HT-29 (cell line): Measurements from ENCODE around the gene RBKS. TPM values are rescaled to one million over a fixed set of nuclear protein-coding genes. Genes with fewer than 3 reads are reported as not detected.

Source experiments
- DNase-seq: peaks from one replicate; pipeline ENCODE4 v3.0.0-alpha.2; 2015; ENCODE audit warnings: low spot score
- total RNA-seq: library from RNA; depleted of rRNA; stranded (reverse); fragments of >200 nt; shearing (Covaris generic); gene quantifications from 2 replicates; pipeline ENCODE4 v1.2.3, GENCODE V29; 2014

Gene RBKS
- total RNA-seq, 1 experiment from 2014 or later: 0.53 TPM

DNA sequence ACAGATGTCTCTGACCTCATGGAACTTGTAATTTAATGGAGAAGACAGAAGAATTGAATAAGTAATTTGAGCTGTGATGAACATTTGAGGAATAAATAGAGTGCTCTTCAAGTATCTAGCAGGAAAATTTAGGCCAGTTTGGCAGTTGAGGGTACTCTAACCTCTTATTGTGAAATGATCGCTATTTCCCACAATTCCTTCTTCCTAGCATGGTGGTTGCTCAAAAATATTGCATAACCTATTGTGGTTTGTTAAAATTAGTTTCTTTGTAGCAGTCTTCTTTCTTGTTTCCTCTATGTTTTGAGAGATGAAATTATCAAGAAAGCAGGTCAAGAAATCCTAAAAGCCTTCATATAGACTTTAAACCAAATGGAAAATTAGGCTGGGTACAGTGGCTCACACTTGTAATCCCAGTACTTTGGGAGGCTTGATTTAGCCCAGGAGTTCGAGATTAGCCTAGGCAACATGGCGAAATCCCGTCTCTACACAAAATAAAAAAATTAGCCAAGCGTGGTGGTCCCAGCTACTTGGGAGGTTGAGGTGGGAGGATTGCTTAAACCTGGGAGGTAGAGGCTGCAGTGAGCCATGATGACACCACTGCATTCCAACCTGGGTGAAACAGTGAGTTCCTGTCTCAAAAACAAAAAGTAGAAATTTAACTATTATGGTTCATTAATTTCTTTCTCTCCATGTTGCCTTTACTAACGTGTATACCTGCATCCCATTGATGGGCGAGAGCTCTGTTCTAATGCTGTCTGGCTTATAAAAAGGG is 58.7 kb downstream of the RBKS start:
- no peak for DNase-seq

DNA sequence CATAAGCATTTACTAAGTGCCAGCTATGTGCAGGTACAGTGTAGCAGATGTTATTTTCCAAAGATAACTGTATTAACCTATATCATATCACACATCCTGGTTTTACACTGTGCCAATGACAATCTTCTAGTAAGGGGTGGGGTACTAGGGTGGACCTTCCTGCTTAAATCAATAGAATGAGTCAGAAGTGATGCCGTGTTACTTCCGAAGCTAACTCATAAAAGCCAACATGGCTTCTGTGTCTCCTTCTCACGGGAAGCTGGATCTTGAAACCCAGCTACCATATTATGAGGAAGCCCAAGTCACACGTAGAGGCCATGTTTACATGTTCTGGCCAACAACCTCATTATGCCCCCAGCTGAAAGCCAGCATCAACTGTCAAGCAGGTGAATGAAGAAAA is 59.5 kb downstream of the RBKS start:
- DNase-seq: no peak

DNA sequence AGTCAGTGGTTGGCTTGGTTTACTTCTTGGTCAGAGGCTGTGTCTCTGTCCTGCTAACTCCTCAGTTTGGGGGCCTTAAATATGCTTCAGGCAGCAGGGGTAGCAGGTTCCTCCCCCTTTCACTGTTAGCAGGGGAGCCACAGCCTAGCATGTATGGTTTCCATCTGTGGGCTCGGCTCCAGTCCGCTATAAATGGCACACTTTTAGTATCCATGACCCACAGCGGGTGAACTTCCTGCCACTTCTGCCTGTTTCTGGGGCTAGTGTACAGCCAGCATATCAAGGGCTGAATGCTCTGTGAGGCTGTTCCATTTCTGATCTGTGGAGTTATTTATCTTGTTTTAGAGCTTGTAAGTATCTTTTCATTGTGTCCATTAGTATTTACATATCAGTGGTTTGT is 60.4 kb downstream of the RBKS start:
- DNase-seq: no peak

DNA sequence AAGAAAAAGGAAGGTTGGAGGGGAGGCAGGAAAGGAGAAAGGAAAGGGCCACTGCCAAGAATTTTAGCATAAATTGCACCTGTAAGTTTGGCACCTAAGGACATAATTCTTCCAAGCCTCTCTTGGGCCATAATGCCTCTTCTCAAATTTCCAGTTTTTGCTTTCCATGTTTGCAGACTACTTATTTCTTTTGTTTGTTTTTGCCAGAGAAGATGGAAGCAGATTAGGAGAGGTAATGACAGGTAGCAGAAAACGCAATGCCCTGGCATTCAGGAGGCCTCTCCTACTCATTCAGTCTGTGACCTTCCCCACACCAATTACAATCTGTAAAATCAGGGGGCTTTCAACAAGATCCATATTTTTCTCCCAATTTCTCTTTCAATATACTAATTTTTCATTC is 61.9 kb downstream of the RBKS start:
- no peak for DNase-seq

DNA sequence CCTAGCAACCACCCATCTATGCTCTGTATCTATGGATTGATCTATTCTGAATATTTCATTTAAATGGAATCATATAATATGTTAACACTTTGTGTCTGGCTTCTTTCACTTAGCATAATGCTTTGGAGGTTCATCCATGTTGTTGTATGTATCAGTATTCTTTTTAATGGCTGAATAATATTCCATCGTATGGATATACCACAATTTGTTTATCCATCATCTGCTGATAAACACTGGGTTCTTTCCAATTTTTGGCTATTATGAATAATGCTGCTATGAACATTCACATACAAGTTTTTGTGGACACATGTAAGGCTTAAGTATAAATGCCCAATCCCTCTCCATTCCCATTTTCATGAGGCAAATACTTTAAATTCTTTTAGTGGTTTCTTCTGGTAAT is 65.8 kb downstream of the RBKS start:
- no peak for DNase-seq

DNA sequence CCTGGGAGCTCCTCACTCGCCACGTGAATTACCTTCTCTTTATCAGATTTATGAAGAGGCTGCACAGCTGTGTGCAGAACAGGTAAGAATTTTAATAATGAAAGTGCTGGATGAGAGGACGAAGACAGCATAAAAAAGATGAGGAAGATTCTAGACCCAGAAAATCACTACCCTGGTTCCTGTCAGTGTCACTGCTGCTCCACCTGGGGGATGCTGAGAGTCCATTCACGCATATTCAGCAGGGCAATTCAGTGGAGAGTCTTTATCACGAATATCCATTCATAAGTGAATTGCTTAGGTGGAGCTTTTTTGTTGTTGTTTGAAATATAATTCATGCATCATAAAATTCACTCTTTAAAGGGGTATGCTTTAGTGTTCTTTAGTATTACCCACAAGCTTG is 66.6 kb downstream of the RBKS start:
- DNase-seq: no peak

DNA sequence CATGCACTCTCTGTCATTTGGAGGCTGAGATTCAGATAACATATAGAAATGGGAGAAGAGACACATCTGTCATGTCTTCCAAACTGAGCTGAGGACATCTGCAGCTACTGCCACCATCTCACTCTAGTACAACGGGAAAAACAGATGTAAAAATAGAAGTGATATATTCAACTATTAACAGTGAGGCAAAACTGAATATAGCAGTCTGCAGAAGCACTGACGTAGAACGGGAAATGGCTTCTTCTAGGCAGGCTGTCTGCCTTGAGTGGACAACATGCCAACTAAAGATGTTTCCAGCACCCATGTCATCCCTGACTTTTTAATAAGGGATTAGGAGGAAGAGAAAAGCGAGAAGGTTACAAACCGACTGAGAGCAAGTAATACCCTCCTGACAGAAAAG is 67.1 kb downstream of the RBKS start:
- DNase-seq: no peak

DNA sequence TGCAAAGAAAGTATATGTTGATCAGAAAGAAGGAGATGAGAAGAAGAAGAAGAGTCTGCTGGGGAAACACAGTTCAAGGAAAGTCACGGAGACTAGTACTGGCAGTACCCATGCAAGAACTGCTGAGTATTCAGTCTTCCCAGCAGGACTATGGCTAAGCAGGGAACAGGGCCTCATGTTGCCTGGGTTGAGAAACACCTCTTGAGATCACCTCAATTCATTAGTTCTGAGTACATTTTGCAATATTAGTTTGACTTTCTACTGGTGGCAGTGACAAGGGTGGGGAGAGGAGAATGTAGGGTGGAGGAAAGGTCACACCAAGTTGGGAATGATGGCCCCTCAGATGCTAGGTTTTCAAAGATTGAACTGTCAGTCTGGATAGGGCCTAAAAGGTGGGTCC is 68.1 kb downstream of the RBKS start:
- no peak for DNase-seq

DNA sequence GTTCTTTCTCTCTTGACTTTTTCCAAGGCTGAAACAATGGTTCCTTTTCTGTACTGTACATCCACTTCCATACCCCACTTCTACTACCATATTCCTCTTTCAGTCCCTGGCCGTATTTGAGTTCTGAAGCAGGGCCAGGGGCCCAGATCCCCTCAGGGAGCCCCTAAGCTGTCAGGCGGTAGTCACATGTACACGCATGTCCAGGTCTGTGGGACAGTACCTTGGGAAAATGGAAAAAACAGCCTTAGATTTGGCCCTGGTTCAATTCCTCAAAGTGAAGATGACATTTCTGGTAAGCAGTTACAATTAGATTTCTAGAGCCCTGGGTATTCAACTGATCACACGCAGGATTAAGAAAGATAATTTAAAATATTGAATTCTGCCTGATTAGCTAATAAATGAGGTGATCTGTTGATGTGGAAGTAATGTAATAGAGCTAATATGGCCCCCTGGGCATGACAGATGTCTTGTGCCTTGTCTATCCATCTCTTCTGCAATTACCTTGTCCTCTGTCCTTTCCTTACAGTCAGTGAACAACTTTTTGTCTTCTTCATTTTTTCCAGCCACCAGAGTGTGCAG is 74.2 kb downstream of the RBKS start:
- no peak for DNase-seq

DNA sequence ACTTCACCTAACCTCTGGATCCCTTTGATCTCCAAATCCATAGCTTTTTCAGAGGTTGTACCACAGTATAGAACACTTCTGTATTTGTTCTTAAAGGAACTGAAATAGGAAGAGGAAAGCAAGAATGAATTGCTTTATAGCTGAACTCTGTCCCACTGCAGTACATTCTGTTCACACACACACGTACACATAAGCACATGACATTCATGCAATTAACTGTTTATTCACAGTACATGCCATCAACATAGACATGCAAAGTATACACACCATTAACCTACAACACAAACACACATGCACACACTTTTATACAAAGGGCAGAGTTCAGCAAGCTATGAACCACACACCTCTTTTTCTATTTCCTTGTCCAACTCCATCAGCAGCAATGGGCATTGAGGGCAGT is 75.4 kb downstream of the RBKS start:
- no peak for DNase-seq

DNA sequence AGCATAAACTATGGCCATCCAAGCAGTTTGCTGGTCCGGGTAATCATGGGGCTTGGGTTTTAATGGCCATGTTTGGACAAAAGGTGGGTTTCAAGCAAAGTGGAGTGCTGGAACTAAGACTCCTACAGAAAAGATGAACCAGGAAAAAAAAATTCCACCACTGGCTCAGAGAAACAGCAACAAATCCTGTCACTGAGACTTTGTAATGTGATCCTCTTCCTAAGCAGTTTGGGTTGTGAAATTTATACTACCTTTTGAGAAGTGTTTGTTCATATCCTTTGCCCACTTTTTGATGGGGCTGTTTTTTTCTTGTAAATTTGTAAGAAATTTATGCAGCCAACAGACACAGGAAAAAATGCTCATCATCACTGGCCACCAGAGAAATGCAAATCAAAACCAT is 78.4 kb downstream of the RBKS start:
- DNase-seq: no peak

DNA sequence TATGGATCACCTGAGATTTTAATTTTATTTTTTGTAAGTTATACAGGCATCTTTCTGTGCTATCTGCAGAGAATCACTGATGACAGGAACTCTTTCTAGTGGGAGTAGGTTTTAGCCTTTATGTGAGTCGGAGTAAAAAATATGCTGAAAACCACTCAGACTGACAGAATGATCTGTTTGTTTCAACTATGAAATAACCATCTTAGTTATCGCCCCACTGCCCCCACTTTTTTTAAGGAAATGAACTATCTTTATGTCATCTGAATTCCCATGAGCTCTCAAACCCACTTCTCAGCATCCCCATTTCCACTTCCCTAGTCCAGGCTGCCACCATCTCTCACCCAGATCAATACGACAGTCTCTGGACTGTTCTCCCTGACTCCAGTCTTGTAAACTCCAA is 79.7 kb downstream of the RBKS start:
- no peak for DNase-seq

DNA sequence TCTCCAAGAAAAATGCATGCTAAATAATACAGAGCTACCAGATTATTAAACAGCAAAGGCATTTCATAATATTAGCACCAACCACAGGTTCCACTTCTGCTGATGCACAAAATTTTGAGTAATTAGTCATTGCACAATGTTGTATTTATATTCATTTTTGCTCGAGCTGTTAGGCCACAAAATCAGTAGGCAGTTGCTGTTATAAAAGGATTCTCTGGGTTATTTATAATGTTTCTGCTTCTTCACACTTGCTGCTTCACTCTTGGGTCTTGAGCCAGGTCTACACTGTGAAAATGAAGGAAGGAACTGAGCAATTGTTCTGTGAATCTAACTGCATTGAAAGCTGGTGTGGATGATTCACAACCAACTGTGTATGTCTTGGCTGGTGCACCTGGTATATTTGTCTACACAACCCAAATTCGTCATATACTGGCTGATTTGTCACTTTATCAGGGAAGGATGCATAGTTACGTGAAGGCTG is 80.4 kb downstream of the RBKS start:
- DNase-seq: no peak

DNA sequence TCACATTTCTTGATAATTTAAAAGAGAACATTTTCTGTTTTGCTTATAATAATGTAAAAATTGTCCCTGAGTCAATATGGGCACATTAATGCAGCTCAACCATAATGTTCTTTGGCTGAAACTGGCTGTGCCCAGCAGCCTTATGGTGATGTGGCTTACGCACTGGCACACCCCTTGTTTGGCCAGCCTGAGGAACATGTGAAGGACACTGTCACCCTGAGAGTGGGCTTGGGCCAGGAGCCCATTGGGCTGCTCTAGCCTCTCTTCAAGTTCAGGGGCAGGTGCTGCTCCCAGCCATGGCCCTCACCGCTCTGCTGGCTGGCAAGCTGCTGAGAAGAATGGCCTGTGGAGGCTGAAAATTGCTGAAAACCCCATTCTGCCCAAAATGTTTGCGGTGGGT is 81.2 kb downstream of the RBKS start:
- DNase-seq: no peak

DNA sequence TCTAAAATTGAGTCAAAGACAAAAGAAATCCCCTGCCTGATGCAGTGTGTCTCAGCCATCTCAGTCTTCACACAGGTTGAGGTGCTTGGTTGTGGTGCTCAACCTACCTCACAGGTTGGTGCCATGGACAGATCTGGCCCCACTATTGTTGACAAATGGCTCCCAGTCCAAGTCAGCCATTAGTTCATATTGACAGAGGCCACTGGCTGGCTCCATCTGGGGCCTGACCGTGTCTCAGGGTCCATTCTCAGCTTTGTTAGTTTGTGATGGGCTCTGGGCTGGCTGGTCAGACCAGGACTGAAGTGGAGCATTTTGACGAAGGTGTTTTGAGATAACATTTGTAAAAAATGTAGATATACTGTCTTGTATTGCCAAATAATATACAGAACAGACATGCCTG is 81.8 kb downstream of the RBKS start:
- no peak for DNase-seq

DNA sequence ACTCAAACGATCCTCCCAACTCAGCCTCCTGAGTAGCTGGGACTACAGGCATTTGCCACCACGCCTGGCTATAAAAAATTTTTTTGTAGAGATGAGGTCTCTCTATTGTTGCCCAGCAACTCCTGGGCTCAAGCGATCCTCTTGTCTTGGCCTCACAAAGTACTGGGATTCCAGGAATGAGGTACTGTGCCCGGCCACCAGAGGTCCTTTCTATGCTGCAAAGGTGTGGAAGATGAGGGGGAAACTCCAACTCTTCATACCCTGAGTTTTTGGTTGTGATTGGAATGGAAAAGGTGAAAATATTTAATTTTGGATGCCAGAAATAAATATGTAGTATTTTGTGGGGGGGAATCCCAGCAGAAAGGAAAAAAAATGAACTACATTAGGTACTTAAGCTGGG is 82.7 kb downstream of the RBKS start:
- DNase-seq: peak; percentile 51

DNA sequence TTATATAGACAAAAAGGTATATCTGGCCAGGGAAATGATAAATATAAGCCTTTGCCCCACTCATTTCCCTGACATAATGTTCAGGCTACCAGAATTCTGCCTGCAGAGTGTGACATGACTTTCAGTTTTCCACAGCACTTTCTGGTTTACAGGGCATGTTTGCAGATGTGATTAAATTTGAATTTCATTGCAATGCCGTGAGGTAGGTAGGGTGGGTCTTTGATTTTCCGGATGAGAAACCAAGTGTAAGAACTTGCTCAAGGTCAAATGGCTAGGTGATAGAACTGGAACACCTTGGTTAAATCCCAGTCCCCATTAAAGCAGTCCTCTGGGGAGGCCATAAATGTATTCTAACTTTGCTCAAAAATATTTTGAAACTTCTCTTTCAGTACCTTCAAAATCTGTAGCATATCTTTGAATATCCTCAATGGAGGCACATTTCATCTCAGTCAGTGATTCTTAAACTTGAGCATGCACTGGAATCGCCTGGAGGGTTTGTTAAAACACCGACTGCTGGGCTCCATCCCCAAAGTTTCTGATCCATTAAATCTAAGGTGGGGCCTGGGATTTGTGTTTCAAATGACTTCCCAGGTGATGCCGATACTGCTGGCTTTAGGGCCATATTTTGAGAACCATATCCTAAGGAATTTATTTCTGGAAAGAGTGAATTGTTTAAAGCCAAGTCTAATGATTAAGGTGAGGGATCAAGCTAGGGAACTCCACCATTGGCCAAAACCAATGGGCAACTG is 83.7 kb downstream of the RBKS start:
- DNase-seq: no peak

DNA sequence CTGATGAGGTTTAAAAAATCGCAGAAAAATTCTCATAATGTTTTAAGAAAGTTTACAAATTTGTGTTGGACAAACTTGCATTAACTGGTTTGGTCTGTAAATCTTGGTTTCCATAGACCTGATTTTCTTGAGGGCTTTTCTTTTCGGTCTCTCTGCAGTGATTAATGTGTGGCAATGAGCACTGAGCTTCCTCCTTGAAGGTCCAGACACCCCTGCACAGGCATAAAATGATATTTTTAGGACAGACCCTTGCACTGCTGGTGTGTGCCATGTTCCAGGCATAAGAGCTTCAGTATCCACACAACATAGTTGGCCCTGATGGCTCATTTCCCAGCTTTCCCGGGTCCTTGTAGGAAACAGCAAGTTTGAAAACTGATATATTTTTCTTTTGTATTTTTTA is 85.0 kb downstream of the RBKS start:
- DNase-seq: no peak

DNA sequence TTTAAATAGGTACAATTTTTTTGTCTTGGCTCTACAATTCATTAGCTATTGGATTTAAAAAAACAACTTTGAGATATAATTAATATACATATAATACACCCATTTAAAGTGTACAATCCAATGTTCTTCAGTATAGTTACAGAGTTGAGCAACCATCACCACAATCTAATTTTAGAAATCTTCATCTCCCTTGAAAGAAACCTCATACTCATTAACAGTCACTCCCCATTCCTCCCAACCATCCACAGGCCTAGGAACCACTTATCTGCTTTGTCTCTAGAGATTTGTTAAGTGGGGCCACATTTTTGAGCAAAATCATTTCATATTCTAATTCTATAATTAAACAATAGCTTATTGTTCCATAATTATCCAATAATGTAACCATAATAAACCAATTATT is 86.0 kb downstream of the RBKS start:
- DNase-seq: no peak

DNA sequence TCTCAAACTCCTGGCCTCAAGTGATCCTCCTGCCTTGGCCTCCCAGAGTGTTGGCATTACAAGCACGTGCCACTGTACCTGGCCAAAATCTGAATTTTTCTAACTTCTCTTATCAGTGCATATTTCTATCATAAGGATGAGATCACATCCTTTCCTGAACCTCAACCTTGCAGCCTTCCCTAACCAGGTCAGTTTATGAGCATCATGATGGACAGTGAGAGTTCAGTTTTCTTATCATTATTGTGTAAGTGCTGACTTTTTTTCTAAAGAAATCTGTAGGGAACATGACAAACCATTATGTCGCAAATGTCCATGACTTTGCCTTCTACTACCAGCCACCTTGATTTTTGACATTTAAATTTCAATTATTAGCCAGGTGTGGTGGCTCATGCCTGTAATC is 87.1 kb downstream of the RBKS start:
- no peak for DNase-seq

DNA sequence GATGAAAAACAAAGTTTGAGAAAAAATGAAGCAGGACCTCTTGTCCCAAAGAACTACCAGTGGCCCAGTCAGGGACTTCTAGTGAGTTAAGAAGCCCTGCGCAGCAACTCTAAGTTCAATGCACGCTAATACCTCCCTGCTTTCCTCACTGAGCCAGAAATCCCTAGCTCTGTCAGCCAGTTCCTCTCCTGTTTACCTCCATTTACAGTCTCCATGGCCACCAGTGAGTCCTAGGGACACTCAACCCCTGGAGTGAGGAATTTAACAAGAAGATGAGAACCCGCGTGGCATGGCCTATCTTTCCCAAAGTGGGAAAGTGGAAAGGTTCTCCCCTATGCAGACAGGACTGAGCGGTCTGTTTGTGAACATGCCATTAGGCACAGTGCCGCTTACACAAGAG is 87.6 kb downstream of the RBKS start:
- DNase-seq: no peak

DNA sequence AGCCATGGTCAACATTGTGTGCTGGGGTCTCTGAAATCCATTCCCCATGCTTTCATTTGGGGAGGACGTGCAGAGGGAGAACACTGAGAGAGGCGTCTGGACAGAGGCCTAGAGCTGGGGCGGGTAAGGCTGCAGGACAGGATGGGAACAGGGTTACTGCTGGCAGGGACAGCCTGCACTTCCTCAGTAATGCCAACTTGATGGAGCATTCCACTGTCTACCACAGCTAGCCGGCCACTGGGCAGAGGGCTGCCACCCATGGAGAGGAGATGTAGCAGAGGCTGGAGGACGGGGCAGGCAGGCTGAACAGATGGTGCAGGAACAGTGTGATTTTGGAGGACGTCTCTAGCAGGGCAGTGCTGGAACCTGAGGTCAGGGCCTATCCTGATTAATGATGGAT is 89.3 kb downstream of the RBKS start:
- DNase-seq: no peak

DNA sequence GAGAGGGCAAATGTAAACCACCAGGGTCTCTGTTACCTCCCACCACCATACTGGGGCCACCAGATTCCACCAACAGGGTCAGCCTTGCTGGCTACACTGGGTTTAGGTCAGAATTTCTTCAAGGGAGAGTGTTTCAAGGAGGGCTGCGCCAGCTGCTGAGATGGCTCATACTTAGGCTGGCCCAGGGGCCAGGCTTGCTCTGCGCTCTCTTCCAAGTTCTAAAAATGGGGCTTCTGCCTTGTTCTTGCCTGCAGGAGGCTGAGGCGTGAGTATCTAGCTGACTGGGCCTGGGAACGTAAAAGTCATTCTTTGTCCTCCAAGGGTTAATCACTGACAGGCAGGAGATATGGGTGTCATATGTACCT is 90.6 kb downstream of the RBKS start:
- no peak for DNase-seq
